Measurements from ENCODE around the gene RTKN. TPM values are rescaled to one million over a fixed set of nuclear protein-coding genes. Genes with fewer than 3 reads are reported as not detected.

RTKN gene
- total and polyA plus RNA-seq, 2 of the 13 experiments (the other 11 are each of a cell fraction or from before 2014, with no cell fraction given), result 159 to 166 TPM

- TF ChIP-seq ZNF275 (CRISPR knock-in tag; IDR thresholded peaks at IDR 0.05; ENCODE audit: borderline replicate concordance), result no peak
- TF ChIP-seq PITX1 (CRISPR knock-in tag; IDR thresholded peaks at IDR 0.05), result no peak
- TF ChIP-seq ZNF569 (CRISPR knock-in tag; IDR thresholded peaks at IDR 0.05; ENCODE audit: borderline replicate concordance), result no peak
- peak; percentile 0; the same call in 1 of the 2 replicates for TF ChIP-seq SMC3 (IDR thresholded peaks at IDR 0.05; ENCODE audit: low read length)
- no peak for TF ChIP-seq TOPORS (CRISPR knock-in tag; IDR thresholded peaks at IDR 0.05)
- TF ChIP-seq MEIS2 (CRISPR knock-in tag; IDR thresholded peaks at IDR 0.05), result no peak
- TF ChIP-seq E2F2 (CRISPR knock-in tag; IDR thresholded peaks at IDR 0.05; ENCODE audit: borderline replicate concordance), result no peak
- 0 out of 4 replicates have a peak, but pooled peaks of 1 of the 2 experiments have one; percentile 7 for TF ChIP-seq POLR2A (IDR thresholded peaks at IDR 0.05; ENCODE audit: insufficient read depth in 1 of 2, low read depth in 2 of 2, low read length in 2 of 2)
- TF ChIP-seq NR1H2 (CRISPR knock-in tag; IDR thresholded peaks at IDR 0.05; ENCODE audit: borderline replicate concordance, low read depth), result no peak
- TF ChIP-seq ZNF512 (CRISPR knock-in tag; IDR thresholded peaks at IDR 0.05), result no peak
Measured at GRCh38 chr2:74438248-74438647, 3.5 kb downstream of the RTKN start (continued).
